Neural cell (in vitro differentiated cells): ENCODE results near the gene ATP5ME.

Experiments
- CTCF ChIP-seq: fragments of 450-650 bp; IDR thresholded peaks from 2 replicates; pipeline ENCODE4 v1.5.1; 2014; ENCODE audit warnings: antibody characterized with exemption, mild to moderate bottlenecking, moderate library complexity; ENCODE audit not compliant: poor library complexity, severe bottlenecking
- REST ChIP-seq: IDR thresholded peaks from 2 replicates; pipeline ENCODE4 v1.6.1; 2012; ENCODE audit warnings: borderline replicate concordance

- no peak for TF ChIP-seq CTCF
- TF ChIP-seq REST = no peak
Observed at GRCh38 chr4:664713-665231, 9.3 kb downstream of the ATP5ME start.
